Measurements from ENCODE around the gene PDAP1. TPM values are rescaled to one million over a fixed set of nuclear protein-coding genes. Genes with fewer than 3 reads are reported as not detected.

The PDAP1 gene
- total and polyA plus RNA-seq, 9 of the 15 experiments (the other 6 are each of a cell fraction or from before 2014, with no cell fraction given), result 10.2 to 315 (median 129) TPM

DNA sequence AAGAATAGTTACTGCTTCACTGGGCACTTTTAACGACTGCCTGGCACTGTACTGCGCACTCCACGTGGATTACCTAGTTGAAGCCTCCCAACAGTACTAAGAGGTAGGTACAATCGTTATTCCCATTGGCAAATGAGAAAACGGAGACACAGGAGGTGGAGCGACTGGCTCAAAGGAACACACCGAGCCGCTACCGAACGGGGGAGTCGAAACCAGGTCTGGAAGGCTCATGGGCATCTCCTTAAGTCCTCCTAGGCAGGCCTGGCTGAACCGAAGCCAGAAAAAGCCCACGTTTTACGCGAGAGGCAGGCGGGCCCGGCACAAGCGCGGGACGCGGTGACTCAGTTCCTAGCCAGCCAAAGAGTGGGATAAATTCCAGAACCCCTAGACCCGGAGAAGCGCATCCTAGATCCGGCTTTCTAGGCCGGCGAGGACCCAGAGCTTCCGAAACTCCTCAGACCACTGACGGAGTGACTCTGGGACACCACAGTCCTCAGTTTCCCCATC lies 472 bp downstream of the PDAP1 start:
- intact Hi-C loops (cut with micrococcal nuclease), result loop anchor here (2.0 kb wide), 1 partner anchor 33 kb away; the partner anchor contains the start of gene ARPC1B
- no peak for FAIRE-seq
- Histone ChIP-seq H3K9ac (ENCODE audit: insufficient read depth in 1 of 2, low read depth in 2 of 2, low read length in 2 of 2) (peak overlapping the region; percentile 97 to 100), H3K4me2 (ENCODE audit: insufficient read depth, low read length) (peak overlapping the region; percentile 99), H3K36me3 (ENCODE audit: control insufficient read depth, insufficient read depth, low read length) (peaks cover 75% of the 10 kb centered on the region), H2AFZ (ENCODE audit: low read depth, low read length) (peak overlapping the region; percentile 100), H3K27me3 (ENCODE audit: control insufficient read depth in 2 of 2, insufficient read depth in 2 of 2, low read length in 2 of 2) (no peaks in the 10 kb centered on the region), H3K9me3 (replicated peaks; ENCODE audit: control insufficient read depth, insufficient read depth, low read depth, low read length) (no peaks in the 10 kb centered on the region), H3K4me1 (replicated peaks in 1 of 2; ENCODE audit: control insufficient read depth in 2 of 2, insufficient read depth in 2 of 2, low read length in 2 of 2) (peaks cover 20% of the 10 kb centered on the region in 2 experiments; a peak in 4 of 5 replicates), H3K27ac (ENCODE audit: extremely low read depth, low read depth, low read length) (peak overlapping the region; percentile 100), H3K79me2 (ENCODE audit: control insufficient read depth, insufficient read depth, low read length) (peaks cover 78% of the 10 kb centered on the region), H4K20me1 (replicated peaks; ENCODE audit: control insufficient read depth, insufficient read depth, low read length) (peaks cover 34% of the 10 kb centered on the region), H3K9me1 (ENCODE audit: control insufficient read depth, insufficient read depth, low read length) (no peaks in the 10 kb centered on the region), H3K4me3 (peak overlapping the region; percentile 97)
- ChIA-PET CTCF (ENCODE audit: low intra/inter-chr PET ratio) (no interaction called here), POLR2A (interaction anchor here (0.7 to 4.4 kb wide), 12 partner anchors 8 to 277 kb away, joined by 3 to 53 read pairs (median 8); partner anchors contain the start of genes CPSF4 and PTCD1)
- peak; percentile 61 for ATAC-seq
- no TSS peak for BruUV-seq (replicated peaks)
- DNase-seq (ENCODE audit: extremely low read depth in 1 of 4, low spot score in 3 of 4), result peak in 2 of 4 experiments; percentile 56 to 67
- WGBS (ENCODE audit: insufficient coverage, low coverage, missing lambda C conversion rate), result under 1% methylated on average over 28 of the region's 28 CpGs
- in situ Hi-C loops (cut with MboI), result no loop called here
- TF ChIP-seq, protein P1, sequence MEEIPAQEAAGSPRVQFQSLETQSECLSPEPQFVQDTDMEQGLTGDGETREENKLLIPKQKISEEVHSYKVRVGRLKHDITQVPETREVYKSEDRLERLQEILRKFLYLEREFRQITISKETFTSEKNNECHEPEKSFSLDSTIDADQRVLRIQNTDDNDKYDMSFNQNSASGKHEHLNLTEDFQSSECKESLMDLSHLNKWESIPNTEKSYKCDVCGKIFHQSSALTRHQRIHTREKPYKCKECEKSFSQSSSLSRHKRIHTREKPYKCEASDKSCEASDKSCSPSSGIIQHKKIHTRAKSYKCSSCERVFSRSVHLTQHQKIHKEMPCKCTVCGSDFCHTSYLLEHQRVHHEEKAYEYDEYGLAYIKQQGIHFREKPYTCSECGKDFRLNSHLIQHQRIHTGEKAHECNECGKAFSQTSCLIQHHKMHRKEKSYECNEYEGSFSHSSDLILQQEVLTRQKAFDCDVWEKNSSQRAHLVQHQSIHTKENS (CRISPR knock-in tag; IDR thresholded peaks at IDR 0.05), result no peak
- TF ChIP-seq TEAD2 (tag; IDR thresholded peaks at IDR 0.05) (peak; percentile 29; the same call in 1 of the 2 replicates), TAL1 (IDR thresholded peaks at IDR 0.05) (no peak), TOE1 (IDR thresholded peaks at IDR 0.05; ENCODE audit: borderline replicate concordance) (no peak), TOE1 (CRISPR knock-in tag; IDR thresholded peaks at IDR 0.05; ENCODE audit: borderline replicate concordance, low read depth) (0 out of 2 replicates have a peak, but pooled peaks have one; percentile 20), ETV5 (CRISPR knock-in tag; IDR thresholded peaks at IDR 0.05; ENCODE audit: low read depth) (no peak), MYBL2 (IDR thresholded peaks at IDR 0.05; ENCODE audit: low read depth) (no peak), MYBL2 (CRISPR knock-in tag; IDR thresholded peaks at IDR 0.05; ENCODE audit: borderline replicate concordance) (no peak), RB1 (IDR thresholded peaks at IDR 0.05; ENCODE audit: low read depth) (no peak), ZNF232 (CRISPR knock-in tag; IDR thresholded peaks at IDR 0.05) (0 out of 2 replicates have a peak, but pooled peaks have one; percentile 38), MEIS2 (IDR thresholded peaks at IDR 0.05; ENCODE audit: partially characterized antibody) (no peak), MAFF (IDR thresholded peaks at IDR 0.05; ENCODE audit: low read length) (no peak)
- TF ChIP-seq, protein P2, sequence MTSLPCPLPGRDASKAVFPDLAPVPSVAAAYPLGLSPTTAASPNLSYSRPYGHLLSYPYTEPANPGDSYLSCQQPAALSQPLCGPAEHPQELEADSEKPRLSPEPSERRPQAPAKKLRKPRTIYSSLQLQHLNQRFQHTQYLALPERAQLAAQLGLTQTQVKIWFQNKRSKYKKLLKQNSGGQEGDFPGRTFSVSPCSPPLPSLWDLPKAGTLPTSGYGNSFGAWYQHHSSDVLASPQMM (CRISPR knock-in tag; IDR thresholded peaks at IDR 0.05), result no peak
- TF ChIP-seq, protein P3, sequence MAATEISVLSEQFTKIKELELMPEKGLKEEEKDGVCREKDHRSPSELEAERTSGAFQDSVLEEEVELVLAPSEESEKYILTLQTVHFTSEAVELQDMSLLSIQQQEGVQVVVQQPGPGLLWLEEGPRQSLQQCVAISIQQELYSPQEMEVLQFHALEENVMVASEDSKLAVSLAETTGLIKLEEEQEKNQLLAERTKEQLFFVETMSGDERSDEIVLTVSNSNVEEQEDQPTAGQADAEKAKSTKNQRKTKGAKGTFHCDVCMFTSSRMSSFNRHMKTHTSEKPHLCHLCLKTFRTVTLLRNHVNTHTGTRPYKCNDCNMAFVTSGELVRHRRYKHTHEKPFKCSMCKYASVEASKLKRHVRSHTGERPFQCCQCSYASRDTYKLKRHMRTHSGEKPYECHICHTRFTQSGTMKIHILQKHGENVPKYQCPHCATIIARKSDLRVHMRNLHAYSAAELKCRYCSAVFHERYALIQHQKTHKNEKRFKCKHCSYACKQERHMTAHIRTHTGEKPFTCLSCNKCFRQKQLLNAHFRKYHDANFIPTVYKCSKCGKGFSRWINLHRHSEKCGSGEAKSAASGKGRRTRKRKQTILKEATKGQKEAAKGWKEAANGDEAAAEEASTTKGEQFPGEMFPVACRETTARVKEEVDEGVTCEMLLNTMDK (IDR thresholded peaks at IDR 0.05; ENCODE audit: borderline replicate concordance, insufficient read depth, low read depth, low read length, poor library complexity, severe bottlenecking), result no peak
- TF ChIP-seq, protein P4, sequence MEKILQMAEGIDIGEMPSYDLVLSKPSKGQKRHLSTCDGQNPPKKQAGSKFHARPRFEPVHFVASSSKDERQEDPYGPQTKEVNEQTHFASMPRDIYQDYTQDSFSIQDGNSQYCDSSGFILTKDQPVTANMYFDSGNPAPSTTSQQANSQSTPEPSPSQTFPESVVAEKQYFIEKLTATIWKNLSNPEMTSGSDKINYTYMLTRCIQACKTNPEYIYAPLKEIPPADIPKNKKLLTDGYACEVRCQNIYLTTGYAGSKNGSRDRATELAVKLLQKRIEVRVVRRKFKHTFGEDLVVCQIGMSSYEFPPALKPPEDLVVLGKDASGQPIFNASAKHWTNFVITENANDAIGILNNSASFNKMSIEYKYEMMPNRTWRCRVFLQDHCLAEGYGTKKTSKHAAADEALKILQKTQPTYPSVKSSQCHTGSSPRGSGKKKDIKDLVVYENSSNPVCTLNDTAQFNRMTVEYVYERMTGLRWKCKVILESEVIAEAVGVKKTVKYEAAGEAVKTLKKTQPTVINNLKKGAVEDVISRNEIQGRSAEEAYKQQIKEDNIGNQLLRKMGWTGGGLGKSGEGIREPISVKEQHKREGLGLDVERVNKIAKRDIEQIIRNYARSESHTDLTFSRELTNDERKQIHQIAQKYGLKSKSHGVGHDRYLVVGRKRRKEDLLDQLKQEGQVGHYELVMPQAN (IDR thresholded peaks at IDR 0.05; ENCODE audit: borderline replicate concordance), result 0 out of 2 replicates have a peak, but pooled peaks have one; percentile 56

All from K562 (cell line).